Limb (tissue), 2 donors: ENCODE measurements around the gene CHD9NB.
A peak's percentile ranks its signal among the peaks of the same experiment; 100 is the strongest.

ENCODE experiments used
- DNase-seq, 2 donors: peaks; one replicate each; pipeline ENCODE4 v3.0.0-alpha.2; 2016; ENCODE audit errors: extremely low spot score in 2 of 2

Gene CHD9NB

DNA sequence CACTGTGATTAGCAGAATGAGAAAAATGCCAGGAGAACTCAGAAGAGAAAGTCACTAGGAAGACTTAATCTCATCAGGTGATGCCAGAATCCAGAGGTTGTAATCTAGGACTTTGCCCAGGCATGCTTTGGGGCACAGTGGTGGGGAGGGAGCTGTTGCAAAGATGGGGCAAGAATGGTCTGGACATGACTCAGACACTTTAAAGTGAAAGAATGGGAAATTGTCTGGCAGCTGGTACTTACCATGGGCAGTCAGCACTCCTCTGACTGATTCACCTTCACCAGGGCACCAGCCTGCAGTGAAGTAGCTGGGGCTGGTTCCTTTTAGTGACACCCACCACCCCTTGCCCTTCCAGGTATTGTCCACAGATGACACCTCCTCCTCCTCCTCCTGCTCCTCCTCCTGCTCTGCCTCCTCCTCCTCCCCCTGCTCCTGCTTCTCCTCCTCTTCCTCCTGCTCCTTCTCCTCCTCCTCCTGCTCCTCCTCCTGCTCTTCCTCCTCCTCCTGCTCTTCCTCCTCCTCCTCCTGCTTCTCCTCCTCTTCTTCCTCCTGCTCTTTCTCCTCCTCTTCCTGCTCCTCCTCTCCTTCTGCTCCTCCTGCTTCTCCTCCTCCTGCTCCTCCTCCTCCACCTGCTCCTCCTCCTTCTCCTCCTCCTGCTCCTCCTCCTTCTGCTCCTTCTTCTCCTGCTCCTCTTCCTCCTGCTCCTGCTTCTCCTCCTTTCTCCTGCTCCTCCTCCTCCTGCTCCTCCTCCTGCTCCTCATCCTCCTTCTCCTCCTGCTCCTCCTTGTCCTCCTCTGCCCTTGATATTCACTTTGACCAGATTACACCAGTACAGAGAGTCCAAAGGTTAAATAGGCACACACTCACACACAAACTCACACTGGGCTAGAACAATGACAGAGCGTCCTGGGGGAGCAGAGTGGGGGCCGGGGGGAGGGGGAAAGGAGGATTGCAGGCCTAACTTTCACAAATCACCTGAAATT lies at the start of gene CHD9NB:
Gene CHD9NB, minus strand, starts transcription at position 379 of the 983 bp plus-strand sequence. CDS start 8,739 bp downstream, outside the sequence.
- no peak for DNase-seq

DNA sequence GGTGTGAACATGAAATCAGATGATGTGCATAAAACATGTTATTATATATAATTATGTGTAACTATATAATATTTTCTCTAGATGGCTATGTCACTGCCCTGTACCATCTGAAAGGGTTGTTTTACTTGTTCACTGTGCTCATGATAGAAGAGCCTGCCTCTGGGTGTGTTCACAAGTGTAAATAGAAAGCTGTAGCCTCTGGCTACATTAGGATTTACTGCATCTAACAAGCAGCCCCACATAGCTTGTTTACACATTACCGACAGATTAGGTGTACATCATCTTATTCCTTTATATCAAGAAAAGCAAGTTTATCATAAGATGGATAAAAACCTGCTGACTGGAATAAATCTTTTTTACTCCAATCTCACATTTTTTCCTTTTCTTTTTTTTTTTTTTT lies 48.2 kb upstream of the CHD9NB start:
- DNase-seq = no peak

DNA sequence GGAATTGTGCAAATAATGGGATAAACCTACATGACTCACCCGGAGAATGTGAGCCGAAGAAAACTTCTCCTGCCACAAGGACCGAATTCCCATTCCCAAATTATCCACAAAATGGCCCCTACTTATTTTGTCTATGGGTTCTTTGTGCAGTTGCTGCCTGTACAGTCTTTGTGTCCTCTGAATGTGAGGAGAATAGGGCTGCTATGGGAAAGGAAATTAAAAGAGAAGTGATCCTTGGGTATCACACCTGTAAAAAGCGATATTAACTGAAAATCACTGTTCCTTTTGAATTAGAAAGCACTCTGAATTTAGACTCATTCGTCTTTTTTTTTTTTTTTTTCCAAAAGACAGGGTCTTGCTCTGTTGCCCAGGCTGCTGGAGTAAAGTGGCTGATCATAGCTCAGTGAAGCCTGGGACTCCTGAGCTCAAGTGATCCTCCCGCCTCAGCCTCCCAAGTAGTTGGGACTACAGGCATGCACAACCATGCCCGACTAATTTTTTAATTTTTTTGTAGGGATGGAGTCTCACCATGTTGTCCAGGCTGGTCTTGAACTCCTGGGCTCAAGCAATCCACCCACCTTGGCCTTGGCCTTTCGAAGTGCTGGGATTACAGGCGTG lies 47.5 kb upstream of the CHD9NB start:
- DNase-seq = no peak

DNA sequence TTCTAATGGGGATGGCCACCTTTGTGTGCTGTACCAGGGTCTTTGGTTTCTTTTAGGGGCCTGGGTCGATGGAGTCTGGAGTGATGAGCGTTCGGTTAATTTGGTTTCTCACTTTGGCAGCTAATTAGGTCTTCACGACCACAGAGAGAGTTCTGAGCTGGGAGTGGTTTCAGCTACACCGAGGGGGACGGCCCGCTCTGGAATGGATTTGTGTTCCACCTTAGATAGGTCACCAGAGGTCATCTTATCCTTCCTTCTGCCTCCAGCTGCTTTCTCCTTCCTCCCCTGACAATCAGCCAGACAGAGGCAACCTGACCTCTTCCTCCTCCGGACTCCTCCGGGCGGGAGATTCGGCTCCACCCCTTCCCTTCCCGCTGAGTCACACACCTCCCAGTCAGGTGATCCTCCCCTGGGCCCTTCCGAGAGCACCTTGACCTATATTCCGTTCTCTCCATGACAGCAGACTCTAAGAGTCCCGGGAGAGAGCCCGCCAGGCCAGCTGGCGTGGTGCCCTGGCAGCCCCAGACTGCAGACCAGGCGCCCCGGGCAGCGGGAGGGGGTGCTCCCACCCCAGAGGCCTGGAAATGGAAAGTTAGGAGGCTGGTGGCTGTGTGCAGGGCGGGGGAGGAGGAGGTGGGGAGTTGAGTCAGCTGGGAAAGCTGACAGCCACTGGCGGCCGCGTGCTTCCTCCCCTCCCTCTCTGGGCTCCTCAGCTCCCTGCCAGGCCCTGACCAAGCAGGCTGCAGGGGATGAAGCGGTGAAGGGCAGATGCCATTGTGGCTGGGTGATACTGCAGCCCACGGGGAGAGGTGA lies 46.8 kb upstream of the CHD9NB start:
- DNase-seq = peak; percentile 85

DNA sequence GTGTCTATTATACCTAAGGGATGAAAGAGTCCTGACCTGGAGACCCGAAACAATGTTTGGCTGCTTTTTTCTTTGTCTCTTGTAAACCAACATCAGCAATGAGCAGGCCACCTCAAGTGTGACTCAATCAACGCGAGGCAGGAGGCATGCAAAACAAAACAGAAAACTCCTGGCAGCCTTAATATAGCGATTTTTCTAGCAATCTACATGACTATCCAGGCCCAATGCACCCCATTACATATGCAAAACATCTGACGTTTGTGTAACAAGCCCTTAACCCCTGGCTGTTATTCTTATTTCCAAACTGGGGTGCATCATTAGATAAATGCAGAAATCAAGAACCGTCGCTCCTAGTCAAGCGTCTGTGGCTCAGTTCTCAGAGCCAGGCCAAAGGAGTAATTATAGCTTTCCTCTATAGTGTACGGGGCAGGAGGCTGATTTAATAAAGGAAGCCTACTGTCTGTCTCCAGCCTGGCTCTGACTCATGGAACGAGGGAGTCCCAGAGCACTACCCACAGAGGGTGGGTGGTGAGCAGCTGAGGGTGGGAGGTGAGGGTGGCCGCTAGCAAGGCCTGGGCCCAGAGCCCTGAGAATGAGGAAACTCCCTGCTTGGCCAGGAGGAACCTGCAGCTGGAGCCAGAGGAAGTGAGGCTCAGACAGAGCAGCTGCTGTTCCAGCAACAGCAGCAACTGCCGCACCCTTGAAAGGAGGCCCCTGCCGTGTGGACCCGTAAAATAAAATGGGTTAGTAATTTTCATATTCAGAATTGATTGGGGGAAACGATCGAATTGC lies 46.0 kb upstream of the CHD9NB start:
- DNase-seq = peak; percentile 82 to 87

DNA sequence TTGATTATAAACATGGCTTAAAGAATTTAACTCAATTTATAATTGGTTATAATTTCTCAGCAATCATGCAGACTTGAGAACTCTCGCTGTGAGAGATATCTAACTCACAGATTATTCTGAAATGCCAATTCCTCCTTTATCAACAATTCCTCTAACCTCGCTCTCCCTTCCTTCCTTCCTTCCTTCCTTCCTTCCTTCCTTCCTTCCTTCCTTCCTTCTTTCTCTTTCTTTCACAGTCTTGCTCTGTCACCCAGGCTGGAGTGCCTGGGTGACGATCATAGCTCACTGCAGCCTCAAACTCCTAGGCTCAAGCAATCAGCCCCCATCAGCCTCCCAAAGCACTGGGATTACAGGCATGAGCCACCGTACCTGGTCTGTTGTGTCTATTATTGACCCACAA lies 44.5 kb upstream of the CHD9NB start:
- DNase-seq = no peak

GRCh38 chr16:53094013-53094630 lies 41.4 kb upstream of the CHD9NB start:
- DNase-seq = no peak

DNA sequence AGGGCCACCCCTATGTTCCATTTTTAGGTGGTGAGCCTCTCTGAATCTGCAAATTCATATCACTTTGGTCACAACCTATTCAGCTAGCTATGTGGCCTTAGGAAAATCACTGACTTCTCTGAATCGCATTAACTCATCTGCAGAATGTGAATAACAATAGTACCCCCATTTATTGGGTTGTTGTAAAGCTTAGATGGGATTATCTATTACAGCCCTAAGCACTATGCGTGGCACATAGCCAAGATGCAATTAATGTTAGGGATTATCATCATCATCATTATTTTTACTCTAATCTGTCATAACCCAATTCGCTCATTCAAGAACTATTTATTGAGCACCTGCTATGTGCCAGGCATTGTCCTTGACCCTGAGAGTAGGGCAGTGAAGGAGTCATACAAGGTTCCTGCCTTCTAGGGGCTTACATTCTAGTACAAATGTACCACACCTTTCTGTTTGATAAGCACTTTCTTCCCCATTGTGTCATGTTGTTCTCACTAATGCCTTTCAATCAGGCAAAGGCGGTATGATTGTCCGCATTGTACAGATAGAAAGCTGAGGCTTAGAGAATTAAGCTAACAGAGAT lies 40.6 kb upstream of the CHD9NB start:
- DNase-seq = no peak

GRCh38 chr16:53092284-53092683 lies 39.6 kb upstream of the CHD9NB start:
- no peak for DNase-seq

DNA sequence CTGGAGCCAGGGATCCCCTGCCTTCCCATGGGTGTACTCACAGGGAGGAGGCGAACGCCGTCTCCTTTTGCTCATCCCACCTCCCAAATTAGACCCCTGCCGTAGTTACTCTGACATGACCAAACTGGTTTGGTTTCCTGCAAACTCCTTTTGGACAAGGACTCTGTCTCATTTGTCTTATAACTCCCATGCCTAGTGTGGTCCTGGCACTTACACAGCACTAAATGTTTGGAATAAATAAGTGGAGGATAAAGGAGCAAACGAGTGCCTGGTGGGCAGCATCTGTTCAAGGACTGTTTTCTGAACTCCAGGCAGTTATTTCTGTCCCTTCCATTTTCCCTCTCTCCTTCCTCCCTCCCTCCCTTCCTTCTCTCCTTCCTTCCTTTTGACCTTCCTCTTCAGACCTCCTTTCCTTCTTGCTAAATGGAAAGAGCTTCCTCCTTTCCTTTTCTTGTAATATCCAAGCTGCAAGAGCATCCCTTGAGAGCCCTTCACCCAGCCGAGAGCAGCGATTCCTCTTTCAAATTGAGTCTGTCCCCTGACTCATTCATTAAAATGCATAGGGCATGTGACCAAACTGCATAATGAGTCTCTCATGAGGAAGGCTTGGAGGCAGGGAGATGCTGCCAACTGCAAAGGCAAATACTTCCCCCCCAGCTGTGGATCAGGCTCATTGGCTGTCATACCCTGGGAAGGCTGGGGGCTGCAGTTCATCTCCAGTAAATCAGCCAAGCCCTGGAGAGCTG lies 38.9 kb upstream of the CHD9NB start:
- peak; percentile 80 to 91 for DNase-seq

DNA sequence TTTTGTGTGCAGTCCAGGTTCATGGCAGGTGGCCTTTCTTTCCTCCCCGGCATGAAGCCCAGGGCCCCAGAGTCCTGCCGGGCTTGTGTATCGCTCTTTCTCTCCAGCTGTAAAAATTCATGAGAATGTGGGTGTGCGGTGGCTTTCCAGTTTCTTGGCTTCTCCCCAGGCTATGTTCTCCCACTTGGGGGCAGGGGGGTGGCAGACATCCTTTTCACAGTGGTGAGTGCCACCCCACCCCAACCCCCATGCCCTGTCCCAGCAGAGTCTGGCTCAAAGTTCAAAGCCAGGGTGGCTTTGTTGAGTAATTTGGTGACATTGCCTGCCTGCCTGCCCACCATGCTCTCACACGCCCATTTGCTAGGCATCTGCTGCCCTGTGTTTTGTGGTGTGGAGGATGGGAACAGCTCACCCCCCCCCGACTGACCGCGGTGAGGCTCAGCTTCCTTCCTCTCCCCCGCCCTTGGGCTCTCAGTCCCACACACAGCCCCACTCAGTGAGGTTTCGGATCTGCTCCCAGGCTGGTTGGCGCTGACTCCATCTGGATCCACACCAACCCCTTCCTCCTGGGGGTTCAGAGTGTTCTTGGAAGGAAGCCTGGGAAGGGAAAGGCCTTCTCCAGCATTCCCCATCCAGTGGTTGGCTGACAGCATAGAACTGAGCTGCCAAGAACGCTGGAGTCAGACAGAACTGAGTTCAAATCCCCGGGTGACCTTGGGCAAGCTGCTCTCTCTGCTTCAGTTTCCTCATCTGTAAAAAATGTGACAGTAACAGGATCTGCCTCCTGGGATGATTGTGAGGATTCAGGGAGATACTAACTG lies 38.1 kb upstream of the CHD9NB start:
- DNase-seq = peak; percentile 94 to 95

- no peak for DNase-seq
Observed at GRCh38 chr16:53090286-53090590, 37.5 kb upstream of the CHD9NB start.

GRCh38 chr16:53089434-53090285 lies 37.0 kb upstream of the CHD9NB start:
- DNase-seq = peak in 1 of 2 donors; percentile 52

DNA sequence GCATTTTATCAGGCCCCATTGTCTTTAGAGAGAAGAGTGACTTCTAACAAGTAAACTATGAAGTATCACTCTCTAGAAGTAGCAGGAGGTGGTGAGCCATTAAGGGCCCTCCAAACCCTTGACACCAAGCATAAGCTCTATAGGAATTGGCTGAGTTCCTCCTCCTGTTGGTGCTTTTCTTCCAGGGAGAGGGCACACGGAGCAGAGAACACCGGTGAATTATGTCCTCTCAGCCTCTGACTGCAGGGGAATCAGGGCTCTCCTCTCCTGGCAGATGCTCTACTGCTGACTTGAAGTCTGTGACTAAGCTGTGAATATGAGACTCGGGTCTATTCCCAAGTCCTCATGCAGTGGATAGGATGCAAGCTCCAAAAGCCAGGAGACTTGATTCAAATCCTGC lies 34.4 kb upstream of the CHD9NB start:
- no peak for DNase-seq

GRCh38 chr16:53085931-53086421 lies 33.3 kb upstream of the CHD9NB start:
- DNase-seq = peak; percentile 76 to 90

DNA sequence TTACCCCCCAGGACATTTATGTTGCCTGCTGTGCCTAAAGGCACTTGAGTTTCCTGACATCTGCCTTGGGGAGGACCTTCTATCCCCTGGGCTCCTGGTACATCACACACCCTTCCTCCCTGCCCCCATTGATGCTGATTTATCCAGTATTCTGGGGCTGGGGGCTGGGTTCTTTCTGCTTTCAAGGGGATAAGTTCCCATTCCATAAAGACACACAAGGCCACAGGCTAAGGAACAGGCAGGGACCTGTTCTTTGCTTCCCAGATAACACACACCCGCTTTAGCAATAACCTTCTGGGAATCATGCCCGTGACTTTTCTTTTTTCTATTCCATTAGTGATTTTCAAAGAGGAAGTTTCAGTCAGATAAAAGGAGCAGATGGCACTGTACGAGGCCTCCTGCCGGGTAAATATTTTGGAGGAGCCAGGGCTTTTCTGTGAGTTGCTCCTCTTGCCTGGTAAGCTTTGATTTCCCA lies 32.7 kb upstream of the CHD9NB start:
- no peak for DNase-seq

- no peak for DNase-seq
Observed at GRCh38 chr16:53084746-53085334, 32.1 kb upstream of the CHD9NB start.
